ENCODE measurements around the gene FARP1. TPM values are rescaled to one million over a fixed set of nuclear protein-coding genes. Genes with fewer than 3 reads are reported as not detected.

FARP1 gene
- total RNA-seq, 4 donors from 2014 or later, result 28.3 to 69.2 (median 36.4) TPM

DNA sequence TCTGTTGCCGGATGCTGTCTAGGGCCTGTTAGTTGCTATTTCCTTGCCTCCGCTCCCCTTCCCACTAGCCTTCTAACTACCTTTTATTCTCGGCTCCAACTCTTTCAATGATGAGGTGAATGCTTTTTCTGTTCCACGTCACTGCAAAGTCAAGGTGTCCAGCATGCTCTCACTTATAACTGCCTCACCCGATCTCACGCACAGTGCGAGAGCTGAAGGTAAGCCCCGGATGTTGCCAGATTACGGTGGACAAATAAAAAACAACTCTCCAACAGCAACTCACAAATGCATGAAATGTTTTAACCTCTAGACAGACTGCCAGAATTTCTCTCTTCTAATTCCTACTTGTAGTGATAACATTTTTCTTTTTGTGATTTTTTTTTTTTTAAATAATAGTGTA lies 264.1 kb downstream of the FARP1 start:
- Histone ChIP-seq H3K4me1 (no peaks in the 10 kb centered on the region), H3K36me3 (peaks cover 0 to 28% of the 10 kb centered on the region in 2 donors), H3K27ac (no peak overlapping the region), H3K4me3 (no peak overlapping the region), H3K27me3 (no peaks in the 10 kb centered on the region), H3K9me3 (no peaks in the 10 kb centered on the region)
- WGBS, 2 donors (ENCODE audit: low coverage in 1 of 2), result 90 to 93% methylated on average over 7 to 9 of the region's 9 CpGs
- ATAC-seq, result no peak
- TF ChIP-seq EP300 (IDR thresholded peaks at IDR 0.05), result no peak
- TF ChIP-seq, protein P1, sequence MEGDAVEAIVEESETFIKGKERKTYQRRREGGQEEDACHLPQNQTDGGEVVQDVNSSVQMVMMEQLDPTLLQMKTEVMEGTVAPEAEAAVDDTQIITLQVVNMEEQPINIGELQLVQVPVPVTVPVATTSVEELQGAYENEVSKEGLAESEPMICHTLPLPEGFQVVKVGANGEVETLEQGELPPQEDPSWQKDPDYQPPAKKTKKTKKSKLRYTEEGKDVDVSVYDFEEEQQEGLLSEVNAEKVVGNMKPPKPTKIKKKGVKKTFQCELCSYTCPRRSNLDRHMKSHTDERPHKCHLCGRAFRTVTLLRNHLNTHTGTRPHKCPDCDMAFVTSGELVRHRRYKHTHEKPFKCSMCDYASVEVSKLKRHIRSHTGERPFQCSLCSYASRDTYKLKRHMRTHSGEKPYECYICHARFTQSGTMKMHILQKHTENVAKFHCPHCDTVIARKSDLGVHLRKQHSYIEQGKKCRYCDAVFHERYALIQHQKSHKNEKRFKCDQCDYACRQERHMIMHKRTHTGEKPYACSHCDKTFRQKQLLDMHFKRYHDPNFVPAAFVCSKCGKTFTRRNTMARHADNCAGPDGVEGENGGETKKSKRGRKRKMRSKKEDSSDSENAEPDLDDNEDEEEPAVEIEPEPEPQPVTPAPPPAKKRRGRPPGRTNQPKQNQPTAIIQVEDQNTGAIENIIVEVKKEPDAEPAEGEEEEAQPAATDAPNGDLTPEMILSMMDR (IDR thresholded peaks at IDR 0.05), result no peak

DNA sequence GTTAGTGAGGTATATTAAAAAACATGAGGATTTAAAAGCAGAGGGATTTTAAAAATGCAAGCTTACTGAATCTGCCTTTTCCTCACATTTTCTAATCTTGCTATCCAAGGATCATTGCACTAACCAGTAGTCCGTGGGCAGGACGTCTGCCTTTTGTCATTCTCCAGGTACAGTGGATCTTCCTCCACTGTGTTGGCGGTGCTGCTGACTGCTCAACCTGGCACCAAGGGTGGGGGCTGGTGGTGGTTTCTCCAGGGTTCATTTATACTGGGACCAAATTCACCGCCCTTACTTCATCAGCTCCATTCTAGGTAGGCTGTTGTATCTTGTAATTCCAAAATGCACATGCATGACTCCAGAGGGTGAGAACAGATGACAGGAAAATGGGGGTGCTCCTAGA lies 264.7 kb downstream of the FARP1 start:
- TF ChIP-seq EP300 (IDR thresholded peaks at IDR 0.05) (no peak), POLR2A (IDR thresholded peaks at IDR 0.05) (no peak), POLR2AphosphoS5 (IDR thresholded peaks at IDR 0.05) (no peak)
- TF ChIP-seq, protein P1 (IDR thresholded peaks at IDR 0.05), result no peak
- peaks cover 0 to 35% of the 10 kb centered on the region in 2 donors for H3K36me3 ChIP-seq
- H3K27me3 ChIP-seq, result no peaks in the 10 kb centered on the region
- H3K4me1 ChIP-seq, result no peaks in the 10 kb centered on the region
- ATAC-seq, result no peak
- no peak overlapping the region for H3K27ac ChIP-seq
- H3K9me3 ChIP-seq, result no peaks in the 10 kb centered on the region
- H3K4me3 ChIP-seq, result no peak overlapping the region
- 97 to 100% methylated on average over 2 to 3 of the region's 4 CpGs for WGBS, 2 donors (ENCODE audit: low coverage in 1 of 2)

DNA sequence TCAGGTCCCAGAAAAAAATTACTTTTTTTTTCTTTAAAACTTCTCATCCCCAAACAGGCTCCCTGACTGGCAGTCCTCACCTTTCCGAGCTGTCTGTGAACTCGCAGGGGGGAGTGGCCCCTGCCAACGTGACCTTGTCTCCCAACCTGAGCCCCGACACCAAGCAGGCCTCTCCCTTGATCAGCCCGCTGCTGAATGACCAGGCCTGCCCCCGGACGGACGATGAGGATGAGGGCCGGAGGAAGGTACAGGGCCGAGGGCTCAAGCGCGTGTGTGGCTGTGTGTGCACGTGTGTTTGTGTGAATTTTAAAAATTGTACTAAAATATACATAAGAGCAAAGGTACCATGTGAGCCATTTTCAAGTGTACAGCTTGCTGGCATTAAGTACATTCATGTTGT lies 266.4 kb downstream of the FARP1 start:
- no peak for TF ChIP-seq POLR2AphosphoS5 (IDR thresholded peaks at IDR 0.05)
- TF ChIP-seq, protein P1 (IDR thresholded peaks at IDR 0.05), result no peak
- TF ChIP-seq POLR2A (IDR thresholded peaks at IDR 0.05), result no peak
- TF ChIP-seq EP300 (IDR thresholded peaks at IDR 0.05), result no peak
- Histone ChIP-seq H3K9me3 (no peaks in the 10 kb centered on the region), H3K4me3 (no peak overlapping the region), H3K27me3 (no peaks in the 10 kb centered on the region), H3K36me3 (peaks cover 0 to 42% of the 10 kb centered on the region in 2 donors), H3K27ac (no peak overlapping the region), H3K4me1 (no peaks in the 10 kb centered on the region)
- ATAC-seq, result no peak
- 80% methylated on average over 1 of the region's 13 CpGs; no CpG with 5 or more reads in 1 of the 2 donors for WGBS, 2 donors (ENCODE audit: low coverage in 1 of 2)

DNA sequence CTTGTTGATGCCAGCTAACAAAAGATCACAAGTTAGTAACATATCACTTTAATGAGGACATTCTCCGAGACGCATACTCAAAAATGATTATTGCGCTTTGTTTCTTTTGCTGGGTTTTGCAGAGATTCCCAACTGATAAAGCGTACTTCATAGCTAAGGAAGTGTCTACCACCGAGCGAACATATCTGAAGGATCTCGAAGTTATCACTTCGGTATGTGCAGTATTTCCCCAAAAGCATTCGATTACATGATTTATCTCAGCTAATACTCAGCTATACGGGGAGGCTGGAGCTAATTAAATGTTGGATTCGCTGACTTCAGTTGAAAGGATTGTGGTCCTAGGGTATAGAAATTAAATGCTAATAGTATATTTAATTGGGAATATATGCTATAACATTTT lies 267.7 kb downstream of the FARP1 start:
- 89 to 94% methylated on average over 11 of the region's 11 CpGs for WGBS, 2 donors (ENCODE audit: low coverage in 1 of 2)
- H3K36me3 ChIP-seq, result peaks cover 0 to 55% of the 10 kb centered on the region in 2 donors
- no peak overlapping the region for H3K27ac ChIP-seq
- no peak for ATAC-seq
- H3K4me1 ChIP-seq, result no peaks in the 10 kb centered on the region
- H3K27me3 ChIP-seq, result no peaks in the 10 kb centered on the region
- TF ChIP-seq POLR2AphosphoS5 (IDR thresholded peaks at IDR 0.05) (no peak), POLR2A (IDR thresholded peaks at IDR 0.05) (no peak), EP300 (IDR thresholded peaks at IDR 0.05) (no peak)
- TF ChIP-seq, protein P1 (IDR thresholded peaks at IDR 0.05), result no peak
- H3K9me3 ChIP-seq, result no peaks in the 10 kb centered on the region
- H3K4me3 ChIP-seq, result no peak overlapping the region

DNA sequence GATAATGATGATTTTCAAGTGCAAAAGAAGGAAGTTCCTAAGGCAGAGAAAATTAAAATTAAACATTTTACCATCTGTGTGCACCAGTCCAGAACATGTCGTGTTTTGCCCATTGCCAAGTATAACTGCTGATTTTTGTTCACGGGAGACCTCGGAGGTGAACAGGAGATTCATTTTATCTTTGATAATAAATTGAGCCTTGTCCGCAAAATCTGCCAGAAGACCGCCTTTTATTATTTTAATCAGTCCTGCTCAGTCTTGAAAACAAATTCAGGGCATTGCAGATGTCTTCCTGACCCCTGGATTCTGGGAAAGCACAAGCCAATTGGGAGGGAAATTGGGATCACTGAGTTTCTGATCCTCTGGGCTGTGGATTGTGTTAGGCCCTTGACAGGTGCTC lies 268.1 kb downstream of the FARP1 start:
- H3K4me3 ChIP-seq, result no peak overlapping the region
- no peak for ATAC-seq
- no peak overlapping the region for H3K27ac ChIP-seq
- H3K36me3 ChIP-seq, result peaks cover 0 to 59% of the 10 kb centered on the region in 2 donors
- no peaks in the 10 kb centered on the region for H3K27me3 ChIP-seq
- H3K9me3 ChIP-seq, result no peaks in the 10 kb centered on the region
- TF ChIP-seq POLR2A (IDR thresholded peaks at IDR 0.05) (no peak), EP300 (IDR thresholded peaks at IDR 0.05) (no peak)
- TF ChIP-seq, protein P1 (IDR thresholded peaks at IDR 0.05), result no peak
- WGBS, 2 donors (ENCODE audit: low coverage in 1 of 2), result 87 to 94% methylated on average over 5 of the region's 5 CpGs
- H3K4me1 ChIP-seq, result no peaks in the 10 kb centered on the region

All from gastroesophageal sphincter (tissue), 4 donors.